K562 (cell line): Measurements from ENCODE around the gene EXOC6. TPM values are rescaled to one million over a fixed set of nuclear protein-coding genes. Genes with fewer than 3 reads are reported as not detected.
A peak's percentile ranks its signal among the peaks of the same experiment; 100 is the strongest.

Experiments used
- ARID2 ChIP-seq: fragments of 450-650 bp; IDR thresholded peaks from 2 replicates; pipeline ENCODE4 v1.6.1; 2017; ENCODE audit warnings: antibody characterized with exemption, mild to moderate bottlenecking
- BCOR ChIP-seq: fragments of 450-650 bp; IDR thresholded peaks from 2 replicates; pipeline ENCODE4 v1.6.1; 2016
- CCNT2 ChIP-seq: IDR thresholded peaks from 2 replicates; pipeline ENCODE4 v1.6.1; 2011; ENCODE audit warnings: borderline replicate concordance, low read depth, mild to moderate bottlenecking, moderate library complexity, mixed read lengths, low read length; ENCODE audit not compliant: insufficient read length; ENCODE audit errors: extremely low read depth
- CREB1 ChIP-seq, 2 experiments: sonication (generic) in 1 of 2; formaldehyde crosslinking in 1 of 2; IDR thresholded peaks; 2 replicates each; pipeline versions ENCODE4 v1.6.1 to v1.8.0; 2012 to 2022; ENCODE audit warnings: inconsistent platforms in 1 of 2, mild to moderate bottlenecking in 1 of 2, missing genetic modification reagents in 1 of 2, moderate library complexity in 1 of 2
- EP300 ChIP-seq: IDR thresholded peaks from 2 replicates; pipeline ENCODE4 v1.6.1; 2012; ENCODE audit warnings: low read length, improper control_type of control experiment
- ERF ChIP-seq: fragments of 450-650 bp; formaldehyde crosslinking; IDR thresholded peaks from 2 replicates; pipeline ENCODE4 v1.4.0; 2020; ENCODE audit warnings: mild to moderate bottlenecking, mixed read lengths
- LEF1 ChIP-seq: fragments of 450-650 bp; IDR thresholded peaks from 2 replicates; pipeline ENCODE4 v1.6.1; 2016; ENCODE audit warnings: mild to moderate bottlenecking
- MED1 ChIP-seq: sonication (generic); formaldehyde crosslinking; IDR thresholded peaks from 2 replicates; pipeline ENCODE4 v1.8.1; 2023; ENCODE audit warnings: missing genetic modification reagents, borderline replicate concordance
- MTA1 ChIP-seq: fragments of 450-650 bp; IDR thresholded peaks from 2 replicates; pipeline ENCODE4 v1.6.1; 2017; ENCODE audit warnings: borderline replicate concordance
- NR2C1 ChIP-seq, 2 experiments: fragments of 450-650 bp; IDR thresholded peaks; 2 replicates each; pipeline ENCODE4 v1.6.1; 2017; ENCODE audit warnings: mild to moderate bottlenecking in 2 of 2, antibody characterized with exemption in 1 of 2, inconsistent platforms in 1 of 2, missing compliant biosample characterization in 1 of 2, missing genetic modification characterization in 1 of 2
- SMAD4 ChIP-seq: fragments of 250-450 bp; sonication (Bioruptor Pico); conservative IDR thresholded peaks from 2 replicates; pipeline ENCODE4 v1.8.0; 2021; ENCODE audit warnings: inconsistent platforms, mild to moderate bottlenecking, moderate library complexity
- SREBF2 ChIP-seq: sonication (generic); formaldehyde crosslinking; IDR thresholded peaks from 2 replicates; pipeline ENCODE4 v1.4.0; 2020; ENCODE audit warnings: mild to moderate bottlenecking, missing genetic modification reagents
- TAF15 ChIP-seq: fragments of 200-400 bp; formaldehyde crosslinking; IDR thresholded peaks from 2 replicates; pipeline ENCODE4 v1.6.1; 2017; ENCODE audit warnings: mild to moderate bottlenecking, low read depth, low read length, moderate library complexity
- TFAM ChIP-seq: fragments of 250-450 bp; sonication (Bioruptor Pico); conservative IDR thresholded peaks from 2 replicates; pipeline ENCODE4 v1.5.0; 2021; ENCODE audit warnings: mild to moderate bottlenecking, moderate library complexity
- THRAP3 ChIP-seq: fragments of 450-650 bp; IDR thresholded peaks from 2 replicates; pipeline ENCODE4 v1.6.1; 2016; ENCODE audit warnings: mild to moderate bottlenecking, inconsistent platforms, borderline replicate concordance
- polyA plus RNA-seq, 8 experiments: library from polyadenylated mRNA; depleted of rRNA in 4 of 8; stranded (reverse) in 5 of 8; unstranded in 3 of 8; fragments of >200 nt; fragmentation: Nextera tagmentation in 2 of 8; fragmentation: Illumina TruSeq in 1 of 8; extraction: Ambion mirVana in 2 of 8; extraction: Trizol in 1 of 8; gene quantifications; 2 replicates each; pipeline versions ENCODE4 v1.2.1 to v1.2.3, GENCODE V29; 2011 to 2014; ENCODE audit warnings: inconsistent platforms in 1 of 8, missing spikeins in 1 of 8
- total RNA-seq, 7 experiments: library from RNA; depleted of rRNA in 6 of 7; stranded (reverse); fragments of >200 nt in 6 of 7; fragmentation: Illumina TruSeq in 2 of 7; extraction: Trizol in 2 of 7; gene quantifications; 2 replicates each; pipeline versions ENCODE4 v1.2.1 to v1.2.3, GENCODE V29; 2011 to 2021; ENCODE audit warnings: low replicate concordance in 1 of 7
- TF ChIP-seq, protein P1 (sequence below): fragments of 450-650 bp; IDR thresholded peaks from one replicate; pipeline ENCODE4 v1.6.1; 2018; ENCODE audit warnings: mild to moderate bottlenecking, moderate library complexity; ENCODE audit not compliant: partially characterized antibody
- TF ChIP-seq, protein P2 (sequence below): fragments of 250-450 bp; sonication (Bioruptor Pico); IDR thresholded peaks from 2 replicates; pipeline ENCODE4 v1.8.0; 2021; ENCODE audit warnings: borderline replicate concordance, mild to moderate bottlenecking, moderate library complexity; ENCODE audit not compliant: poor library complexity, severe bottlenecking
- TF ChIP-seq, protein P3 (sequence below): fragments of 450-650 bp; IDR thresholded peaks from 2 replicates; pipeline ENCODE4 v1.6.1; 2016; ENCODE audit warnings: antibody characterized with exemption
- TF ChIP-seq, protein P4 (sequence below), 3 experiments: fragments of 200-800 bp in 1 of 3; fragments of 250-450 bp in 1 of 3; fragments of 450-650 bp in 1 of 3; sonication (Bioruptor Pico) in 1 of 3; sonication (Bioruptor generic) in 1 of 3; formaldehyde crosslinking in 1 of 3; IDR thresholded peaks; 2 replicates each; pipeline versions ENCODE4 v1.6.1 to v1.8.0; 2016 to 2022; ENCODE audit warnings: mild to moderate bottlenecking in 2 of 3, missing genetic modification characterization in 2 of 3, missing compliant biosample characterization in 1 of 3, moderate library complexity in 1 of 3
- TF ChIP-seq, protein P5 (sequence below), 2 experiments: fragments of 250-450 bp in 1 of 2; fragments of 450-650 bp in 1 of 2; sonication (Bioruptor Pico) in 1 of 2; IDR thresholded peaks; 2 replicates each; pipeline versions ENCODE4 v1.6.1 to v1.8.0; 2016 to 2021; ENCODE audit warnings: mild to moderate bottlenecking in 2 of 2, moderate library complexity in 2 of 2, missing compliant biosample characterization in 1 of 2, missing genetic modification characterization in 1 of 2

The EXOC6 gene
- total and polyA plus RNA-seq, 9 of the 15 experiments (the other 6 are each of a cell fraction or from before 2014, with no cell fraction given): 13.9 to 42.8 (median 24.9) TPM

DNA sequence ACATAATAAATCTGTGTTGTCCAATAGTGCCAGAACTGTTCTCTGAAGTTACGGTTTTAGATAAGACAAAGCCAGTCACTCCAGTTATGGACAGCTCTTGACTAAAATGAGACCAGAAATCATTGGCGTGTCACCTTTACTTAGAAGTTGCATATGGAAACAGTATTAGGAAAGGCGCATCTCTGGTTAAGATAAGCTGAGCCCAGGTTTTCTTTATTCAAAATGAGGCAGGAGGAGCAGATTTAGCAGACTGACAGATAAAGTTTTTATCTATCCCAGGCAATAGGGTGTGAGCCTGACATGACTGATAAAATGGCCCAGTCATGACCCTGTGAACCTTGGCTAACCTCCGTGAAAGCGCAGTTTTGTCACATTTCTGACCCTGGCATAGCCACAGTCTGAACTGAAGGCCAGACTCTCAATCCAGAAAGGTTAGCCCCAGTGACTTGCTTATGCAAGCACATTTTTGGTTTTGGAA is 229.6 kb downstream of the EXOC6 start (continued):
- TF ChIP-seq, protein P1, sequence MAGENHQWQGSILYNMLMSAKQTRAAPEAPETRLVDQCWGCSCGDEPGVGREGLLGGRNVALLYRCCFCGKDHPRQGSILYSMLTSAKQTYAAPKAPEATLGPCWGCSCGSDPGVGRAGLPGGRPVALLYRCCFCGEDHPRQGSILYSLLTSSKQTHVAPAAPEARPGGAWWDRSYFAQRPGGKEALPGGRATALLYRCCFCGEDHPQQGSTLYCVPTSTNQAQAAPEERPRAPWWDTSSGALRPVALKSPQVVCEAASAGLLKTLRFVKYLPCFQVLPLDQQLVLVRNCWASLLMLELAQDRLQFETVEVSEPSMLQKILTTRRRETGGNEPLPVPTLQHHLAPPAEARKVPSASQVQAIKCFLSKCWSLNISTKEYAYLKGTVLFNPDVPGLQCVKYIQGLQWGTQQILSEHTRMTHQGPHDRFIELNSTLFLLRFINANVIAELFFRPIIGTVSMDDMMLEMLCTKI: no peak
- TF ChIP-seq, protein P2, sequence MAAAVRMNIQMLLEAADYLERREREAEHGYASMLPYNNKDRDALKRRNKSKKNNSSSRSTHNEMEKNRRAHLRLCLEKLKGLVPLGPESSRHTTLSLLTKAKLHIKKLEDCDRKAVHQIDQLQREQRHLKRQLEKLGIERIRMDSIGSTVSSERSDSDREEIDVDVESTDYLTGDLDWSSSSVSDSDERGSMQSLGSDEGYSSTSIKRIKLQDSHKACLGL (CRISPR knock-in tag): no peak
- TF ChIP-seq SREBF2 (CRISPR knock-in tag) (no peak), TAF15 (no peak), NR2C1 (IDR thresholded peaks at IDR 0.05) (peak; percentile 73), NR2C1 (tag; IDR thresholded peaks at IDR 0.05) (peak; percentile 85), MED1 (CRISPR knock-in tag) (no peak), TFAM (no peak), CREB1 (IDR thresholded peaks at IDR 0.05) (peak; percentile 51; the same call in 1 of the 2 replicates), CREB1 (CRISPR knock-in tag; IDR thresholded peaks at IDR 0.05) (no peak), SMAD4 (peak; percentile 92), MTA1 (peak; percentile 69; the same call in 1 of the 2 replicates), EP300 (peak; percentile 90; the same call in 1 of the 2 replicates), CCNT2 (peak; percentile 95), ERF (CRISPR knock-in tag) (no peak), THRAP3 (no peak), BCOR (peak; percentile 78), ARID2 (no peak), LEF1 (peak; percentile 26; the same call in 1 of the 2 replicates)
- TF ChIP-seq, protein P3, sequence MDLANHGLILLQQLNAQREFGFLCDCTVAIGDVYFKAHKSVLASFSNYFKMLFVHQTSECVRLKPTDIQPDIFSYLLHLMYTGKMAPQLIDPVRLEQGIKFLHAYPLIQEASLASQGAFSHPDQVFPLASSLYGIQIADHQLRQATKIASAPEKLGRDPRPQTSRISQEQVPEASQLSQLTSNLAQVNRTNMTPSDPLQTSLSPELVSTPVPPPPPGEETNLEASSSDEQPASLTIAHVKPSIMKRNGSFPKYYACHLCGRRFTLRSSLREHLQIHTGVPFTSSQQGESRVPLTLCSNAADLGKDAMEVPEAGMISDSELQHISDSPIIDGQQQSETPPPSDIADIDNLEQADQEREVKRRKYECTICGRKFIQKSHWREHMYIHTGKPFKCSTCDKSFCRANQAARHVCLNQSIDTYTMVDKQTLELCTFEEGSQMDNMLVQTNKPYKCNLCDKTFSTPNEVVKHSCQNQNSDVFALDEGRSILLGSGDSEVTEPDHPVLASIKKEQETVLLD: no peak; the same call in 1 of the 2 replicates
- TF ChIP-seq, protein P4, sequence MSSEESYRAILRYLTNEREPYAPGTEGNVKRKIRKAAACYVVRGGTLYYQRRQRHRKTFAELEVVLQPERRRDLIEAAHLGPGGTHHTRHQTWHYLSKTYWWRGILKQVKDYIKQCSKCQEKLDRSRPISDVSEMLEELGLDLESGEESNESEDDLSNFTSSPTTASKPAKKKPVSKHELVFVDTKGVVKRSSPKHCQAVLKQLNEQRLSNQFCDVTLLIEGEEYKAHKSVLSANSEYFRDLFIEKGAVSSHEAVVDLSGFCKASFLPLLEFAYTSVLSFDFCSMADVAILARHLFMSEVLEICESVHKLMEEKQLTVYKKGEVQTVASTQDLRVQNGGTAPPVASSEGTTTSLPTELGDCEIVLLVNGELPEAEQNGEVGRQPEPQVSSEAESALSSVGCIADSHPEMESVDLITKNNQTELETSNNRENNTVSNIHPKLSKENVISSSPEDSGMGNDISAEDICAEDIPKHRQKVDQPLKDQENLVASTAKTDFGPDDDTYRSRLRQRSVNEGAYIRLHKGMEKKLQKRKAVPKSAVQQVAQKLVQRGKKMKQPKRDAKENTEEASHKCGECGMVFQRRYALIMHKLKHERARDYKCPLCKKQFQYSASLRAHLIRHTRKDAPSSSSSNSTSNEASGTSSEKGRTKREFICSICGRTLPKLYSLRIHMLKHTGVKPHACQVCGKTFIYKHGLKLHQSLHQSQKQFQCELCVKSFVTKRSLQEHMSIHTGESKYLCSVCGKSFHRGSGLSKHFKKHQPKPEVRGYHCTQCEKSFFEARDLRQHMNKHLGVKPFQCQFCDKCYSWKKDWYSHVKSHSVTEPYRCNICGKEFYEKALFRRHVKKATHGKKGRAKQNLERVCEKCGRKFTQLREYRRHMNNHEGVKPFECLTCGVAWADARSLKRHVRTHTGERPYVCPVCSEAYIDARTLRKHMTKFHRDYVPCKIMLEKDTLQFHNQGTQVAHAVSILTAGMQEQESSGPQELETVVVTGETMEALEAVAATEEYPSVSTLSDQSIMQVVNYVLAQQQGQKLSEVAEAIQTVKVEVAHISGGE (CRISPR knock-in tag; IDR thresholded peaks at IDR 0.05): peak in 1 of 3 experiments; percentile 67; a peak in 2 of 6 replicates
- TF ChIP-seq, protein P5, sequence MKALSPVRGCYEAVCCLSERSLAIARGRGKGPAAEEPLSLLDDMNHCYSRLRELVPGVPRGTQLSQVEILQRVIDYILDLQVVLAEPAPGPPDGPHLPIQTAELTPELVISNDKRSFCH (CRISPR knock-in tag; IDR thresholded peaks at IDR 0.05): no peak
- TF ChIP-seq, protein P5 (tag; IDR thresholded peaks at IDR 0.05): no peak
